ENCODE results near the gene XRCC5.

The XRCC5 gene

DNA sequence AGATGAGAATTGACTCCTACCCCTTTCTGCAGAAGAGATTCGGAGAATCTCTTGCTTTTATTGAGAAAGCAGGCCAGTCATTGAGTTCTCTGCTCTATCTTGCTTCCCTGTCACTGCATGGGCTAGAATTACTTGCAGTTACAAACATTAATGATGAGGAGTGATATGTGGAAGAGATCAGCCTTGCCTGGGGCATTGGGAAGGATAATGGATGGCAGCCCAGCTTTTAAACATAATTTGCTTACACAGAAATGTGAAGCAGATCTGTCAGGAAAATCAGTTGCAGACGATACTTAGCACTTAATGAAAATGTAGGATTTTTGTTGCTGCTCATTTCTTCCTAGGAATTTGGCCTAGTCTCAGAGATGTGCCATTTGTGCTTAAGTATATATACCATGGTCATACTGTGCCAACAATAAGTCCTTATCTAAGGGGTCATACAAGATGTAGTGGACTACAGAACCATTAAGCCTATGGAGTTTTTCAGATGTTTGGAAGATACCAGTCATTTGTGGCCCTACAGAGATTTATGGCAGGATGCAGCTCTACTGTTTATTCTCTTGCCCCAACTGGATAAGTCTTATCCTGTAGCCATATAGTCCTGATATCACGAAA, 92.7 kb downstream of the XRCC5 start:
- TF ChIP-seq TAF1 (IDR thresholded peaks at IDR 0.05; ENCODE audit: borderline replicate concordance, insufficient read depth, low read length) (no peak), POLR2AphosphoS5 (IDR thresholded peaks at IDR 0.05; ENCODE audit: low read depth, low read length) (no peak), FOXP2 (optimal IDR thresholded peaks at IDR 0.05; ENCODE audit: borderline replicate concordance, extremely low read depth, extremely low read length, insufficient read depth) (no peak), SIN3A (IDR thresholded peaks at IDR 0.05; ENCODE audit: borderline replicate concordance, insufficient read depth, low read length) (no peak)
- TF ChIP-seq, protein P1, sequence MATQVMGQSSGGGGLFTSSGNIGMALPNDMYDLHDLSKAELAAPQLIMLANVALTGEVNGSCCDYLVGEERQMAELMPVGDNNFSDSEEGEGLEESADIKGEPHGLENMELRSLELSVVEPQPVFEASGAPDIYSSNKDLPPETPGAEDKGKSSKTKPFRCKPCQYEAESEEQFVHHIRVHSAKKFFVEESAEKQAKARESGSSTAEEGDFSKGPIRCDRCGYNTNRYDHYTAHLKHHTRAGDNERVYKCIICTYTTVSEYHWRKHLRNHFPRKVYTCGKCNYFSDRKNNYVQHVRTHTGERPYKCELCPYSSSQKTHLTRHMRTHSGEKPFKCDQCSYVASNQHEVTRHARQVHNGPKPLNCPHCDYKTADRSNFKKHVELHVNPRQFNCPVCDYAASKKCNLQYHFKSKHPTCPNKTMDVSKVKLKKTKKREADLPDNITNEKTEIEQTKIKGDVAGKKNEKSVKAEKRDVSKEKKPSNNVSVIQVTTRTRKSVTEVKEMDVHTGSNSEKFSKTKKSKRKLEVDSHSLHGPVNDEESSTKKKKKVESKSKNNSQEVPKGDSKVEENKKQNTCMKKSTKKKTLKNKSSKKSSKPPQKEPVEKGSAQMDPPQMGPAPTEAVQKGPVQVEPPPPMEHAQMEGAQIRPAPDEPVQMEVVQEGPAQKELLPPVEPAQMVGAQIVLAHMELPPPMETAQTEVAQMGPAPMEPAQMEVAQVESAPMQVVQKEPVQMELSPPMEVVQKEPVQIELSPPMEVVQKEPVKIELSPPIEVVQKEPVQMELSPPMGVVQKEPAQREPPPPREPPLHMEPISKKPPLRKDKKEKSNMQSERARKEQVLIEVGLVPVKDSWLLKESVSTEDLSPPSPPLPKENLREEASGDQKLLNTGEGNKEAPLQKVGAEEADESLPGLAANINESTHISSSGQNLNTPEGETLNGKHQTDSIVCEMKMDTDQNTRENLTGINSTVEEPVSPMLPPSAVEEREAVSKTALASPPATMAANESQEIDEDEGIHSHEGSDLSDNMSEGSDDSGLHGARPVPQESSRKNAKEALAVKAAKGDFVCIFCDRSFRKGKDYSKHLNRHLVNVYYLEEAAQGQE (IDR thresholded peaks at IDR 0.05; ENCODE audit: insufficient read depth in 1 of 2, low read depth in 2 of 2, low read length in 2 of 2) = no peak

DNA sequence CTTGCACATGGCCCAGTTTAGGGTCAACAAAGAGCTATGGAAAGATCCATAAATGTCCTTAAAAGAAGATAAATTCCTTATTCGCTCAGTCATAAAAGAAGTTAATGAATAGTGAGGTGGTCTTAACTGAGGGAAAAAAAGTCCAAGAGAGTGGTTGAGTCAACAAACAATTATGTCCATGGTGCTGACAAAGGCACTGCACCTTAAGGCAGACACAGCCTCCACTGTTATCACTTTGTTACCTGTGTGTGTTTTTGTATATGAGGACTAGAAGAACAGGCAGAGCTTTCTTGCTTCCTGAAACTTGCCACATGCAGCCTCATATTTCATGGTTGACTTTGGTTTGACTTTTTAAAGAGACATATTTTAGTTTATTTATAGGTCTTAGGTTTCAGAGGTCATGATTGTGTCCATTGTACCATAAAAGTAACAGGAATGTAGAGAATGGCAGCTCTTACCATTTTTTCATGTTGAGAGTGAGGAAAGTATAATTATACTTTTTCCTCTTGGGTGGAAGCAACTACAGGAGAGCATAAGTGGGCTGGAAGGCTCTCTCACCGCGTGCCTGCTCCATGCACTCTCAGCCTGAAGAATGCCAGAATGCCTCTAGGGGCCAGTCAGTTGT, 93.6 kb downstream of the XRCC5 start:
- TF ChIP-seq TAF1 (IDR thresholded peaks at IDR 0.05; ENCODE audit: borderline replicate concordance, insufficient read depth, low read length) (no peak), SIN3A (IDR thresholded peaks at IDR 0.05; ENCODE audit: borderline replicate concordance, insufficient read depth, low read length) (no peak)
- TF ChIP-seq, protein P1 (IDR thresholded peaks at IDR 0.05; ENCODE audit: insufficient read depth in 1 of 2, low read depth in 2 of 2, low read length in 2 of 2) = no peak

DNA sequence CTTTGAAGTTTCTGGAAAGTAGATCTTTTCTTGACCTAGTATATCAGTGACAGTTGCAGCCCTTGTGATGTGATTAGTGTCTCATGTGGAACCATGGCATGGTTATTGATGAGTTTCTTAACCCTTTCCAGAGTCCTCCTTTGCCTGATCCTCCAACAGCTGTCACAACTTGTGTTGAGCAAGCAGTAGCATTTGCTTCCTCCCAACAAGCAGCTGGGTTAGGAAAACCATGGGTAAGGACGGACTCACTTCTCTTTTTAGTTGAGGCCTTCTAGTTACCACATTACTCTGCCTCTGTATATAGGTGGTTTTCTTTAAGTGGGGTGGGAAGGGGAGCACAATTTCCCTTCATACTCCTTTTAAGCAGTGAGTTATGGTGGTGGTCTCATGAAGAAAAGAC, 96.3 kb downstream of the XRCC5 start:
- TF ChIP-seq FOXP2 (optimal IDR thresholded peaks at IDR 0.05; ENCODE audit: borderline replicate concordance, extremely low read depth, extremely low read length, insufficient read depth) = no peak
- TF ChIP-seq, protein P1 (IDR thresholded peaks at IDR 0.05; ENCODE audit: insufficient read depth in 1 of 2, low read depth in 2 of 2, low read length in 2 of 2) = no peak

DNA sequence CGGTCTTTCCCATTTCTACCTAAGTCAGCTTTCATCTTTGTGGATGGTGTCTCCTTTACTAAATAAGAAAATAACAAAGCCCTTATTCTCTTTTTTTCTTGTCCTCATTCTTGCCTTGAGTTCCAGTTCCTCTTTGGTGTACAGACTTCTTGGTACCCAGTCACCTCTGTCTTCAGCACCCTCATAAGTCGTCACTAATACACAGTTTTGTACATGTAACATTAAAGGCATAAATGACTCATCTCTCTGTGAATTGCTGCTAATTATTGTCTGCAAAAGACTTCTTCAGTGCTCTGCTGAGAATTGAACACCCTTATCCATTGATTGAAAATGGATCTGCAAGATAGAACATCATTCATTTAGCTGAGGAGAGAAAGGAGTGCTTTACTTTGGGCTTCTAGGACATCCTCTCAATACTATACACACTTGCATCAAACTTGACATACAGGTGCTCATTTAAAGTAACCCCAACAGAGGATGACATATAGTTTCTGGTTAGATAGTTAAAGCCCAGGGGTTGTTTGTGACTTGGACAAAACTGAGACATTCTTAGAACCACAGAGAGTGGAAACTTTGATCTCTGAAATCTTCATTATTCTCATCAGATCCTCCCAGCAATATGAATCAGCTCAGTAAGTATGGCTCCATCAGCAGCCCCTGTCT, 97.0 kb downstream of the XRCC5 start:
- TF ChIP-seq FOXP2 (optimal IDR thresholded peaks at IDR 0.05; ENCODE audit: borderline replicate concordance, extremely low read depth, extremely low read length, insufficient read depth) (no peak), POLR2AphosphoS5 (IDR thresholded peaks at IDR 0.05; ENCODE audit: low read depth, low read length) (no peak), SIN3A (IDR thresholded peaks at IDR 0.05; ENCODE audit: borderline replicate concordance, insufficient read depth, low read length) (no peak), TAF1 (IDR thresholded peaks at IDR 0.05; ENCODE audit: borderline replicate concordance, insufficient read depth, low read length) (no peak)
- TF ChIP-seq, protein P1 (IDR thresholded peaks at IDR 0.05; ENCODE audit: insufficient read depth in 1 of 2, low read depth in 2 of 2, low read length in 2 of 2) = no peak

Data from PFSK-1 (cell line).